Stimulated activated CD8-positive, alpha-beta memory T cell treated with anti-CD3 and anti-CD28 coated beads, Interleukin-15, amount 100 ng/mL, for 4 hours (primary cell): ENCODE measurements around the gene C14orf180.

Experiments used
- DNase-seq, 2 donors: peaks; one replicate each; pipeline ENCODE4 v3.0.0-alpha.2; 2020; ENCODE audit warnings: low read depth in 2 of 2

Gene C14orf180

DNA sequence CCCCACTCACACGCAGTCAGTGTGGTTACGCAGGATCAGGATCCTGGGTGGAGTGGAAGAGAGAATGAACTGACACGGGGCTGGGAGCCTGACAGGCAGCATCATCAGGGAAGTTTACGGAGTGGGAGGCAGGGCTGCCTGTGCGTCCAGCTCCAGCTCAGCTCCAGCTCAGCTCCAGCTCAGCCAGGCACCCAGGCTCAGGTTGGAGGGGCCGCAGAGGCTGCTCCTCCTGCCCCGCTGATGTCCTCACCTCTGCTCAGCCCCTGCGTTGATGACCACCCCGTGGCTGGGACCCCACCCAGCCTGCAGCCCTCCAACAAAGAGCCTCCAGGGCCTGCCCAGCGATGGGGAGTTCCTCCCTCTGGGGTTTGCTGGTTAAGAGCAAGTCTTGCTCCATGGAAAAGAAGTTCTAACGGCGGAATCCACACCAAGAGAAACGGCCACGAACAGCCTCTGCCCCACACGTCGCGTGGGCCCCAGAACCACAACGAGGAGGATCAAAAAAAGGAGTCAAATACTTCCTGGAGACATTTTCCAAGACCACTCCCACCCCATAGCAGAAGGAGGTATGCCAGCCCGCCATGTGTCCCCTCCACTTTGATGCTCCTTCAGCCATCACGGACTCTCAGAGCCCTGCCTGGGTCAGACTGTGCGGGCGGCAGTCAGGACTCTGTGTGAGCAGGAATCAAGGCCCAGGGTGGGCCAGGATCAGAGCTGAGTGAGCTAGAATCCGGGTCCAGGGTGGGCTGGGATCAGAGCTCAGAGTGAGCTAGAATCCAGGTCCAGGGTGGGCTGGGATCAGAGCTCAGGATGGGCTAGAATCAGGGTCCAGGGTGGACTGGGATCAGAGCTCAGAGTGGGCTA lies 17.7 kb upstream of the C14orf180 start:
- DNase-seq, result no peak

DNA sequence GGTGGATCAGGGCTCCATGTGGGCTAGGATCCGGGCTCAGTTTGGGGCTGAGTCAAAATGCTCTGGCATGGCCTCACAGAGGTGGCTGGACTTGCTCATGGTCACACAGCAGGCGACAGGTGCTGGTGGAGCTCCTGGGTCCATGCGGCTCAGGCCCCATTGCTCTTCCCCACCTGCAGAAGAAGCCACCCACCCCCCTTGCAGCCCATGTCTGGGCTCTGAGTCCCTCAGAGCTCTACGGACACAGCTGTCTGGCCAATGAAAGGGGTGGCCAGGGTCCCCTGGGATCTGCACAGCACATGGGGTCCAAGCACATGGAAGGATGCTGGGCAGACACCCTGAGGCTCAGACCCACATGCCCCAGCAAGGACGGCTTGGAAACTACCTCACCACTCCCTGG lies 17.0 kb upstream of the C14orf180 start:
- DNase-seq, result no peak

DNA sequence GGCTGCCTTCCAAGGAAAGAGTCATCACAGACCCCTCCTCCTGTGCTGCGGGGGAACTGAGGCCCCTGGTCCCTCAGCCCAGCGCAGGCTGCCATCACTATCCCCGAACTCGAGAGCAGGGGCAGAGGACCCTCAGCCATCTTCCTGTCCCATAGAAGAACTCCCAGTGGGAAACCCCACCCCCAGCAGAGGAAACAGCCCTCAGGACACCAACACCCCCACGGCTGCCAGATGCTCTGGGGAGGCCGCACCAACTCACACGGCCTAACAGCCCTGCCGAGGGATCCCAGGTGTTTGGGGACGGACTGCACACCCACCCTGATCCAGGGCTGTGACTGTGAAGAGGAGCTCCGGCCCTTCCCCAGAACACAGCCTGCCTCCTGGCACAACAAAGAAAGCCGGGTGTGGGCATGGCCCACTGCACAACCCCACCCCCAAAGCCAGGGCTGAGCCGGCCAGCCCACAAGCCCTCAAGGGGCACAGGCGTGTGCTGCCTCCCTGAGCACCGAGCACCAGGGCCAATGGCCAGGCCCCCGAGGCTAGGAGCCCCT lies 16.3 kb upstream of the C14orf180 start:
- DNase-seq, result no peak

- peak; percentile 16 to 27 for DNase-seq
These were observed 15.6 kb upstream of the C14orf180 start for GRCh38 chr14:104563742-104564615.

DNA sequence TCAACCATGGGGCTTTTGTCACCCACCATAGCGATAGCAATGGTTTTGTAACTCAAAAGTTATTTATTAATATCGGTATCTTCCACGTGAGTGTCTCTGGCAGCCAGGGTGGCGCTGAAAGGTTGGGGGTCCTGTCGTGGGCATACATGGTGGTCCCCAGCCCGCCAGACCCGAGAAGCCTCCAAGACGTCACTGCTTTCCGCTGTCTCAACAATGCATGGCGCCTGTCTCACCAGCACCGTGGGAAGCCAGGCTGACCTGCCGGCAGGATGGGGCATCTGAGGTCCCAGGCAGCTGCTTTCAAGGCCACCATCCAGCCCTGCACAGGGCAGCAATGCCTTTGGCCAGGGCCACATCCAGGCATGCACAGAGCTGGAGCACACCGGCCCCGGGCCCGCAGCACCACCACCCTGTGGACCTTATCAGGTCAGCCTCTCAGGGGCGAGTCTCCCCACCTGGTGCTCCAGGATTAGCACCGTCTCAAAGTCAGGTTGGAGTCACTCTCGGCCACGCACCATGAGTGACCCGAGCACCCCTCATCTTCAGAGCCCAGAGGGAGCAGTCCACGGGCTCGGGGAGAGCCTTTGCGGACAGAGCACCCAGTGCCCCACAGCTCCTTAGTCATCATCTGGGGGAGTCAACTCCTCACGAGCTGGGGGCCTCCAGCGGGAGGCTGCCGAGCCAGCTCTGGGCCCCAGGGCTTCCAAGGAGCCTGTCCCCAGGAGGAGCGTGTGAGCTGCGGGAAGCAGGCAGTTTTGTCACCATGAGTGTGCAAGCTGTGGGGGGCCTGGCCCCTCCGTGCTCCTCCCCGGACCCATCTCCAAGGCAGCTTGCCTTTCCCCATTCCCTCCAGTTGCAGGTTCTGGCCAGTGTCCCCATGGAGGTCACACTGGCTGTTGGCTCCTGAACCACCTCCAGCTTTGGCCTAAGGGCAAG lies 14.6 kb upstream of the C14orf180 start:
- DNase-seq, result no peak

DNA sequence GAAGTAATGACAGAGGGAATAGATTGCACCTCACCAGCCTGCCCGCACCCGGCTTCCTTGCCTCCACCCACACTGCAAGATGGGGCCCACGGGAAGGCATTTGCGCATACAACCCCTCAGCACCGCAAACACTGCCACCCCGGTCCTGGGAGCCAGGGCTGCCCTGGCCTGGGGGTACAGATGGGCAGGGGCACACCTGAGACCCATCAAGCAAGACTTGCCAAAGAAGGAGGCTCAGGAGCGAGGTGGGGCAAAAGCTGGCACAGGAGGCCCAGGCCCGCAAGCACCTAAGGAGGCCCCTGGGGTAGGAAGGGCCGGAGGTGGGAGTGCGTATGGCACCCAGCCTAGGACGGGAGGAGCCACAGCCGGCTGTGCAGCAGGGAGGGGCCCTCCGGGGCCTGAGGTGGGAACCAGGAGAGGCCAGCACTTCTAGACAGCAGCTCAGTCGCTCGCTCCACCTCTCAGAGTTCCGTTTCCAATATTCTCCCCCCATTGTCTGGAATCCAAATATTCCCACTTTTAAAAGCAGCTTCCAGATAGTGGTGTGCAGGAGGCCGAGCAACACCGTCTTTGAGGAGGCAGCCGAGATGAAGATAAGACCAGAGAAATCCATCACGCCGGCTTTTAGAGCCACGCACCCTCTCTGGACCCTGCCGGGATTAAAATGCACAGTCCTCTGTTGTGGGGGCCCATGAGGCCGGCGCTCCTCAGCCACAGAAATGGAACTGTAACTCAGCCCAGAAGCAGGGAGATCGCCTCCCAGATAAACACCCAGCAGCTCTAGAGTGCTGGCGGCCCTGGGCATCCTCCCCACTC lies 12.2 kb upstream of the C14orf180 start:
- no peak for DNase-seq

DNA sequence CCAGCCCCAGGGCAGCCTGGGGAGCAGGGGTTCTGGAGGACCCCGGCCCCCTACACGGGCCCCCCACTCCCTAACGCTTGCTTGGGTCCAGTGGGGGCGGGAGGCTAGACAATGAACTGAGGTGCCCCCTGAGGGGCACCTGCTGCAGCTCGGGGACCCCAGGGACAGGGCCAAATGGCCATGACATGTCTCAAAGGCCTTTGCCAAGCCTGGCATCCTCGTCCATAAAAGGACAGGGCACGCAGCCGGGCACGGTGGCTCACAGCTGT lies 11.7 kb upstream of the C14orf180 start:
- no peak for DNase-seq

DNA sequence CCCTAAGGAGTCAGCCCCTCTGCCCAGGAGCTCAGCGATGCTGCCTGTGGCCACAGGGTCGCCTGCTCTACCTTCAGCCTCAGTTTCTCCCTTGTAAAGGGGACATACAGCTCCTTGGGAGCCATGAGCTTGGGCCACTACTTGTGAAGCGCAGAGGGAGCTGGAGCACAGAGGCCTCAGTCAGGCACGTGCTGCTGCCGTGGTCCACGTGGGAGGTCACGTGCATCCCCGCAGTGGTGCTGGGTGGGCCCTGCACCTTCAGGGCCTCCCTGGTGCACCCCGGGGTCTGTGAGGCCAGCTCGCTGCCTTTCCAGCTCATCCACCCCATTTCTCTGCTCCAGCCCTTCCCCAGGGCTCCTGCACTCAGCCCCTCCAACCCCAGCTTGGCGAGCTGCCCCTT lies 10.9 kb upstream of the C14orf180 start:
- DNase-seq, result no peak

- no peak for DNase-seq
These were observed 10.1 kb upstream of the C14orf180 start for GRCh38 chr14:104569435-104569834.

DNA sequence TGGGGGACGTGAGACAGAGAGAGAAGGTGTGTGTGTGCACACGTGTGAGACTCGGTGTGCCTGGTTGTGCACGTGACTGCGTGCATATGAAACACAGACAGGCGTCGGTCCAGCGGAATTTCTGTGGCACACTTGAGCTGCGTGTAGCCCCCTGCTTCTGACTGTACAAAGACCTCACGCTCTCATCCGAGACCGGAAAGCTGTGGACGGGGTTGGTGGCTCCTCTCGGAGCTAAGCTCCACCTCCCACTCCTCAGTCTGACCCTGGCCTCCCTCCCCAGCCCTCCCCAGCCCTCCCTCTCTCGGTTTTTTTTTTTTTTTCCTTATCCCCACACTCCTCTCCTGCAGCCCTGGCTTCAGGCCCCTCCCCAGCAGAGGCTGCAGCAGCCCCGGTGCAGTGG lies 8.3 kb upstream of the C14orf180 start:
- no peak for DNase-seq

- no peak for DNase-seq
These were observed 7.4 kb upstream of the C14orf180 start for GRCh38 chr14:104572024-104572626.

DNA sequence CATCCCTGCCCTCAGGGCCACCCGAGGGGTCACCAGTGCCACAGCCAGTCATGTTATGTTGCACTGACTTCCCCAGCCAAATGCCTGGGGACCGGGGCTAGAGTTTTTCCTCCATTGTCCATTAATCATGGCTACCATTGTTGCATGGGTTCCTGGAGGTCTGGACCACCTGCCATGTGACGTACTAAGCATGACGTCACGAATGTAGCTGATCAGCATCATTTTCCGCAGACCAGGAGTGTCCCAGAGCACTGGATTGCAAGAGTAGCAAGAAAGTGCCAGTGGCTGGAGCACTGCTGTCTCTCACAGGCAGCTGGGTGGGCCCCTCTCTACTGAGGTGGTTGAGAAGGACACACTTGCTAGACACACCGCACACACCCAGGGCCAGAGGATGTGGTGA lies 6.9 kb upstream of the C14orf180 start:
- DNase-seq, result no peak

- no peak for DNase-seq
These were observed 5.6 kb upstream of the C14orf180 start for GRCh38 chr14:104573930-104574329.

DNA sequence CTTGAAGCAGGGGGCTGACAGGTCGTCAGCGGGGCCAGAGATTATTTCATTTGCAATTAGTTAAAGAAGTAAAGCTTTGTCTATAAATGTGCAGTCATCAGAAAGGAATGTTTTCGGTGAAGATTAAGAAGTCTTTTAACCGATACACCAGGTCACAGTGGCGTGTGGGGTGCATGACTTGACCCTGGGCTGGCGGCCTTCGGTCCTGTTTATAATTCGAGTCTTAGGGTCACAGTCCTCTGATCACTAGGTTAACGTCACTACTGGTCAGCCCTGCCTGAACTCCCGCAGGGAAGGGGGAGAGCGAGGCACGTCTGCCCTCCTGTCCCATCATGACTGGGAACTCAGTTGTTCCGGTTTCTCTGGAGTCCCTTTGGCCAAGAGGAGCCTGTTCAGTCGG lies 5.0 kb upstream of the C14orf180 start:
- no peak for DNase-seq

- DNase-seq, result no peak
These were observed 4.5 kb upstream of the C14orf180 start for GRCh38 chr14:104574978-104575583.

DNA sequence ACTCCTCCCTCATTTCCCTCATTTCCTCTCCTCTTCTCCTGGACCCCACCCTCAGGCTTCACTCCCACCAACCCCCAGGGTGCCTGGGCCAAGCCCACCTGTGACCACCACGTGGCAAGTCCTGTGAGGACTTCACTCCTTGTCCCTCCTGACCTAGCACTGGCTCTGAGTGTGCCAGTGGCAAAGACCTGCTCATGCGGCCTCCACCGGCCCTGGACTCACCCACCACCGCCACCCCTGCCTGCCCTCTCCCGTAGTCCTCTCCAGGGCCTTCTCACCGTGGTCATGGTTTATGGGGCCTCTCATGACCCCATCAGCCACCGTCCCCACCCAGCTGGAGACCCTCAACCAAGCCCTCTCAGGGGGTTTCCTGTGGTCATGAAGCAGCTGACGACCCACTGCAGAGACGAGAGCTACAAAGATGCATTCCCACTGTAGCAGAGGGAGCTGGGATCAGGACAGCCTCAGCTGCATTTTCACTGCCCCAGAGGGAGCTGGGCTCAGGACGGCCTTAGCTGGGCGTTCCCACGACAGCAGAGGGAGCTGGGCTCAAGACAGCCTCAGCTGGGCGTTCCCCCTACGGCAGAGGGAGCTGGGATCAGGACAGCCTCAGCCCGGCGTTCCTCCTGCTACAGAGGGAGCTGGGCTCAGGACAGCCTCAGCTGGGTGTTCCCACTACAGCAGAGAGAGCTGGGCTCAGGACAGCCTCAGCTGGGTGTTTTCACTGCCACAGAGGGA lies 3.2 kb upstream of the C14orf180 start:
- DNase-seq, result no peak

DNA sequence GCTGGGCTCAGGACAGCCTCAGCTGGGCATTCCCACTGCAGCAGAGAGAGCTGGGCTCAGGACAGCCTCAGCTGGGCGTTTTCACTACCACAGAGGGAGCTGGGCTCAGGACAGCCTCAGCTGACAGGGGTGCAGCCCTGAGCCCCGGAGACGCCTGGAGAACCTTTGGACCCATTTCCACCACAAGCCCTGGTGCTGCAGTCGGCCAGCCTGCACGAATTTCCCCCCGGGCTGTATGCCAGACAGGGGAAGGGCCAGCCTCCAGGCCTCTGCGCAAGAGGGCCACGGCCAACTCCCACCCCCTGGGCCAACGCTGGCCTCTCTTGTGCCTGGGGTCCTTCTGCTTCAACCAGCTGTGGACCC lies 2.6 kb upstream of the C14orf180 start:
- no peak for DNase-seq

- DNase-seq, result no peak
These were observed 2.1 kb upstream of the C14orf180 start for GRCh38 chr14:104577426-104577825.

GRCh38 chr14:104577847-104578301 lies 1.7 kb upstream of the C14orf180 start:
- DNase-seq, result no peak
